GM03348 (cell line): ENCODE data around the gene KCNK16.

Experiments used
- DNase-seq: peaks from one replicate; pipeline ENCODE4 v3.0.0; 2012; ENCODE audit warnings: low spot score

The KCNK16 gene

DNA sequence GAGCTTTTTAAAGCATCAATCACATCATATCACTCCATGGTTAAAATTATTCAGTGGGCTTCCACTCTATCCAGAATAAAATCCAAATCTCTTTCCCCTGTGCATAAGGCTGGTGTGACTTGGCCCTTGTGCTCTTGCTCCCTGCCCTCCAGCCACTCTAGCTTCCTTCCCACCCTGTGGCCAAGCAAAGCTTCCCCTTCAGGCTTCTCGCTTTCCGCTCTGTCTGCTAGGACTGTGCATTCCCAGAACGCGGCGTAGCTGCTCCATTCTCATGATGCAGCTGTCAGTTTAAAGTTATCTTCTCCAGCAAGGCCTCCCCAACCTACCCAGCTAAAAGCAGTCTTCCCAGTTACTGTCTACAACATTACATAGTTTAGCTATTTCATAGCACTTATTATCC is 19.4 kb upstream of the KCNK16 start:
- no peak for DNase-seq

GRCh38 chr6:39341352-39341751 is 18.9 kb upstream of the KCNK16 start:
- DNase-seq: no peak

DNA sequence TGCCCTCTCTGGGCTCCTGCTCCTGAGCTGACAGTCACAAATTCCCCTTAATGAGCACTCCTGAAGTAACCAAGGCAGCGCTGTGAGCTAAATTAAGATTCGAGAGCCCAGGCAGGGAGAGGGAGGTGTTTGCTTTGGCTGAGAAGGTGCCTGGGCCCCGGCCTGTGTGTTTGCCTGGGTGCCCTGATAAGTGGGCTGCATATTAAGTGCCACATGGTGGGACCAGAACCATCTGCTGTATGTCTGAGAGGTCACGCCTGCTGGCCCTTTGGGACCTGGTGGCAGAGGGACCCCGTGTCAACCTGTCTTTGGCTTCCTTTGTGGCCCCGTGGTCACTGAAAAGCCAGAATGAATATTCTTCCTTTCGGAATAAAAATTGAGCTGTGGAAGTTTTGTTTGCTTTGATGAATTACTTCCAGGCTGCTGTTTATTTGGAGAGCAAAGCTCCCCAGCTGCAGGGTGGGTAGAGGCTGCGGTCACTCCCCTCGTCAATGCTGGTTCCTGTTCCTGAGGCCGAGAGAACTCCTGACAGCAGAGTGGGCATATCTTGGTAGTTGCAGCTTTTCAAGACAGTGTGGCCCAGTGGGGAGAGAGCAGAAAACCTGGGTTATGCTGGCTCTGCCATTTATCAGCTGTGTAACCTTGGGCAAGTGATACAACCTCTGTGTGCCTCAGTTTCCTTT is 17.5 kb upstream of the KCNK16 start:
- no peak for DNase-seq

GRCh38 chr6:39339096-39339867 is 16.8 kb upstream of the KCNK16 start:
- no peak for DNase-seq

DNA sequence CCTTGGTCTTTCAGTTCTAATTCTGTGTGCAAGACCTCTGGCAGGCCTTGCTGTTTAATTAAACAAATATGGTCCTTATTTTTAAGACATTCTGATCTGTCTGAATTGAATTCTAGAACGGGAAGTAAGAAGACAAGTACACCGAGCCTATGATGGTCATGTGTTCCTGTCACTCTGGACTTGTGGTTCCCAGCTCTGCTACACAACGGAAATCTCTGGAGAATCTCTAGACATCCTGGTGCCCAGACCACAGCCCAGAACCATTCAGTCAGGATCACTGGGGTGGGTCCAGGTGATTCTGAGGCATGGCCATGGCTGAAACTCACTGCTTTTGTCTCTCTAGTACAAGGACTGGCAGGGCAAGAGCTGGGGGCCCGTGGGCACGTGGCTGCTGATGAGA is 15.9 kb upstream of the KCNK16 start:
- DNase-seq: no peak

- DNase-seq: peak; percentile 29
These were observed 13.5 kb upstream of the KCNK16 start for GRCh38 chr6:39335780-39336545.

GRCh38 chr6:39333644-39334438 is 11.3 kb upstream of the KCNK16 start:
- DNase-seq: no peak

DNA sequence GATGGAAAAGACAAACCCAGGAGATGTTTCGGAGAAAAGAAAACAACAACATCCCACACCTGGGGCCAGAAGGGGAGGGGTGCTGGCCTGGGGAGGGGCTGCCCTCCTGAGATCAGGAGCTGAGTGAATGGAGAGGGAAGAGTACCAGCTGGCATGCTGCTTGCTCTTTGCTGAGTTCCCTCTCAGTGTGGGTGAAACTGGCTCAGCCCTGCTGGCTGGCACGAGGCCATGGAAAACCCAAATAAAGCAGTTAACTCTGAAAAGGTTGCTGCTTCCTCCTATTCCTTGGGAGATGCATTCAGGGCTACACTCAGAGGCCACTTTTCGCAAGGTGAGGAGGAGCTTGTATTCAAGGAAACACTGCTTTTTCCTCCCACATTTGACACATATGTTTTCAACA is 8.0 kb upstream of the KCNK16 start:
- DNase-seq: no peak

GRCh38 chr6:39330057-39330456 is 7.6 kb upstream of the KCNK16 start:
- no peak for DNase-seq

GRCh38 chr6:39328066-39328465 is 5.6 kb upstream of the KCNK16 start:
- no peak for DNase-seq

GRCh38 chr6:39327507-39327906 is 5.0 kb upstream of the KCNK16 start:
- DNase-seq: no peak

DNA sequence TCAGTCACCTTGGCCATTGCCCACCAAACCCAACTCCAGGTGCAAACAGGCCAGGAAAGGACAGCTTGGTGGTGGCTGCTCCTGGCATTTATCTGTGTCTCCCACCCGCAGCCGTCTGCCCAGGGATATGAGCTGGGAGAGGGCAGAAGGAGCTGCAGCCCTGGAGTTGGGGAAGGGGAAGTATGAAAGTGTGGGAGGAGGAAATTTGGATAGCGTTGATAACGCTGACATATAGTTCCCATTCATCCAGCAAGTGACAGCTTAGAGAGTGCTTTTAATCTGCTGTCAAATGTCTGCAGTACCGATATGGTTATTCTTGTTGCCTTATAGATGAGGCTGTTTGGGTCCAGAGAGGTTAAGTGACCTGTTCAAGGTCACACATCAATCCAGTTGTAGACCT is 741 bp downstream of the KCNK16 start:
- no peak for DNase-seq

GRCh38 chr6:39320363-39320984 is 2.0 kb downstream of the KCNK16 start:
- no peak for DNase-seq

DNA sequence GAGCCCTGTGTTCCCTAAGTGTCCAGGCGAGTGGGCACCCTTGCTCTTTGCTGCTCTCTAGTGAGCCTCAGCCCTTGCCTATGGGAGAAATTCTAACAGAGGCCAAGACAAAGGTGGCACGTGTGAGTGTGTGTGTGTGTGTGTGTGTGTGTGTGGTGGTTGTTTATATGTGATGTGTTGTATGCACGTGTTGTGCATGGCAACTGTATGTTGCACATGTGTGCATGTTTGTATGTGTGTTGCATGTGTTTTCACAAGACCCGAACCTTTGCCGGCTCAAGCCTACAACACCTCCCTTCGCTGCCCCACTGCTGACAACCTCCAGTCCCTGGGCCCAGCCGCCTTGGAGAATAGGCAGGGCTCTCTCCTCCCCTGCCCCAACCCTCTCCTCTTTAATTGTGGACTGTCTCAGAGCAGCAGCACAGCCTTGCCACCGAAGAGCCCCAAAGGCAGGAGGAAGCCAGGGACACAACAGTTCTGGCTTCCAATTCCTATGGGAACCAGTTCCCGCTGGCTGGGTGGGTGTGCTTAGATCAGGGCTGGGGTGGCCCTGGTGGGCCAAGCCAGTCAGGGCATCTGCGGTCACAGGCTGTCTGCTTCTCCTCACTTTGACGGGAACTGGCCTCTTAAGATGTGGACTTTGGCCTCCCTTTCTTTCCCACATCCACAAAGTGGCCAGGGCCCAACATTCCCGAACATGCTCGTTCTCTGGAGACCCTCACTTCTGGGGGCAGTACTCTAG is 2.7 kb downstream of the KCNK16 start:
- DNase-seq: no peak

DNA sequence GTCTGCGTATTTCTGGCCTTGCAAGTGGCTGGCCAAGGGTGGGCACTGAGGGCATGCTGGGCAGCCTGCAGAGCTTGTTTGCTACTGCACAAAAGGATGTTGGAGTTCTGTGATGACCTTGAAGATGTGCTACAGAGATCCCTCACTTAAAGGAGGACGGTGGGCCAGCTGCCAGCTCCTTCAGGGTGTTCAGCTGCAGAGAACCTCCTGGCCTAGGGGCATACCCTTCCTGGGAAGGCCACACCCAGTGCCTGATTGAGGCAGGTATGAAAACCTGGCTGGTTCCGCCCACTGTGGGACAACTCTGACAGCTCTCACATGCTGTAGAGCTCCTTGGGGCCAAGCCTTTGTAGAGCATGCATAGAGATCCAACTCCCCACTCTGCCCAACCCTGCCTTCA is 5.2 kb downstream of the KCNK16 start:
- no peak for DNase-seq

- no peak for DNase-seq
These were observed 8.2 kb downstream of the KCNK16 start, which contains the start of gene KCNK17 for GRCh38 chr6:39314273-39314795. KCNK17 (minus strand) TSS chr6:39314419; CDS start chr6:39314320, 99 bp downstream.

DNA sequence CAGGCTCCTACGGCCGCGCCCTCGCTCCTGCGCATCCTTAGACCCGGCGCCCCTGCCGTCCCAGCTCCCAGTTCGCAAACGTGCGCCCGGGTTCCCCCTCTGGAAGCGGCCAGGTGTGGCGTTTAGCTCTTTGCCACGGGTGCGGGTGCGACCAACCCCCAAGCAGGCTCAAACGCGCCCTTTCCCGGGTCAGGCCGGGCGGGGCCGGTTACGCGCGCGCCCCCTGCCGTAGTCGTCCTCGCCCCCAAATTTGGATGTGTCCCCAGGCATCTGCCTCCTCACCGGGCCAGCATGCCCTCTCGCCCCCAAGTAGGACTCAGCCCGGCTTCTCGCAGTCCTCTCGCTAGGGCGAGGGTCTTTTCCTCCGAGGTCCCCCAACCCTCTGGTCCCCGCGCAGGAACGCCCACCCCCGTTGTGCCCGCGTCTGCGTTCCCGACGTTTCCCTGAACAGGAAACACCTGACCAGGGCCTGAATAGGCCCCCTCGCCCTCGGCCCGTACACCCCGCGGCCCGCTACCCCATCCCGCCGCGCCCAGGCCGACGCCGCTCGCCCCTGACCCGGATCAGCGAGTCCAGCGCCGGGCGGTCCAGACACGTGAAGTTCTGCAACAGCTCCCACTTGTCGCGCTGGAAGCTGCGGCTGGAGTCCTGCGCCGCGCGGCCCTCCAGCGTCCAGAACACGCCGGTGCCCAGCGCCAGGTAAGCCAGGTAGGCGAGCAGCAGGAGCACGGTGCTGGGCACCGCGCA is 8.8 kb downstream of the KCNK16 start:
- DNase-seq: no peak

GRCh38 chr6:39312912-39313525 is 9.5 kb downstream of the KCNK16 start:
- DNase-seq: no peak

- DNase-seq: no peak
These were observed 12.0 kb downstream of the KCNK16 start for GRCh38 chr6:39310542-39310941.
